BE2C (cell line): ENCODE measurements around the gene C1orf159.

Experiments used
- DNase-seq: peaks from one replicate; pipeline ENCODE4 v3.0.0-alpha.2; 2020
- H3K27me3 ChIP-seq: fragments of 250-450 bp; sonication (Bioruptor Pico); 2 replicates; pipeline ENCODE4 v1.5.1; 2020; ENCODE audit warnings: mild to moderate bottlenecking
- H3K36me3 ChIP-seq: fragments of 250-450 bp; sonication (Bioruptor Pico); 2 replicates; pipeline ENCODE4 v1.5.1; 2020; ENCODE audit warnings: mild to moderate bottlenecking
- H3K4me1 ChIP-seq: fragments of 250-450 bp; sonication (Bioruptor Pico); 2 replicates; pipeline ENCODE4 v1.5.1; 2020
- H3K4me3 ChIP-seq: 2 replicates; pipeline ENCODE4 v1.5.1; 2011; ENCODE audit warnings: low read depth, low read length
- H3K9me3 ChIP-seq: fragments of 250-450 bp; sonication (Bioruptor Pico); 2 replicates; pipeline ENCODE4 v1.5.1; 2020
- CTCF ChIP-seq: IDR thresholded peaks from 2 replicates; pipeline ENCODE4 v1.5.1; 2012; ENCODE audit warnings: mild to moderate bottlenecking, low read depth, low read length

Gene C1orf159

GRCh38 chr1:1162597-1163537 is 47.0 kb upstream of the C1orf159 start:
- Histone ChIP-seq H3K27me3 (no peaks in the 10 kb centered on the region), H3K4me1 (0 out of 2 replicates have a peak, but pooled peaks cover 4% of the 10 kb centered on the region), H3K9me3 (no peaks in the 10 kb centered on the region), H3K4me3 (no peak overlapping the region), H3K36me3 (no peaks in the 10 kb centered on the region)
- TF ChIP-seq CTCF, result no peak
- DNase-seq, result no peak

- TF ChIP-seq CTCF, result no peak
- no peak for DNase-seq
- H3K9me3 ChIP-seq, result no peaks in the 10 kb centered on the region
- H3K4me1 ChIP-seq, result 0 out of 2 replicates have a peak, but pooled peaks cover 4% of the 10 kb centered on the region
- H3K27me3 ChIP-seq, result no peaks in the 10 kb centered on the region
- no peaks in the 10 kb centered on the region for H3K36me3 ChIP-seq
- H3K4me3 ChIP-seq, result no peak overlapping the region
These were observed 45.8 kb upstream of the C1orf159 start for GRCh38 chr1:1161683-1162079.

GRCh38 chr1:1161078-1161682 is 45.3 kb upstream of the C1orf159 start:
- no peaks in the 10 kb centered on the region for H3K9me3 ChIP-seq
- H3K4me1 ChIP-seq, result 0 out of 2 replicates have a peak, but pooled peaks cover 4% of the 10 kb centered on the region
- no peak overlapping the region for H3K4me3 ChIP-seq
- TF ChIP-seq CTCF, result no peak
- no peaks in the 10 kb centered on the region for H3K27me3 ChIP-seq
- no peaks in the 10 kb centered on the region for H3K36me3 ChIP-seq
- DNase-seq, result no peak

- Histone ChIP-seq H3K36me3 (no peaks in the 10 kb centered on the region), H3K9me3 (no peaks in the 10 kb centered on the region), H3K27me3 (no peaks in the 10 kb centered on the region), H3K4me3 (no peak overlapping the region), H3K4me1 (0 out of 2 replicates have a peak, but pooled peaks cover 4% of the 10 kb centered on the region)
- TF ChIP-seq CTCF, result no peak
- DNase-seq, result no peak
These were observed 44.5 kb upstream of the C1orf159 start for GRCh38 chr1:1160281-1160930.

GRCh38 chr1:1157914-1158710 is 42.2 kb upstream of the C1orf159 start:
- no peak for TF ChIP-seq CTCF
- Histone ChIP-seq H3K9me3 (no peaks in the 10 kb centered on the region), H3K4me3 (peak overlapping the region; percentile 65), H3K36me3 (no peaks in the 10 kb centered on the region), H3K27me3 (no peaks in the 10 kb centered on the region), H3K4me1 (0 out of 2 replicates have a peak, but pooled peaks cover 4% of the 10 kb centered on the region)
- peak; percentile 45 for DNase-seq
